CD4-positive, CD25-positive, alpha-beta regulatory T cell (primary cell): Measurements from ENCODE around the gene KNOP1. TPM values are rescaled to one million over a fixed set of nuclear protein-coding genes. Genes with fewer than 3 reads are reported as not detected.
"Not testable (repeated sequence)": the region's sequence is repeated elsewhere in the genome, so short reads cannot be mapped to it uniquely, and the experiment has no call there.

Source experiments
- ATAC-seq, 2 donors: fragments of 150-1000 bp; cut with Tn5 transposase; one replicate each; pipeline ENCODE4 v1.10.0; 2021; ENCODE audit warnings: low read depth in 2 of 2, moderate number of reproducible peaks in 2 of 2, moderate library complexity in 1 of 2
- DNase-seq, 3 donors: peaks; one replicate each; pipeline versions ENCODE4 v3.0.0 to v3.0.0-alpha.2; 2012 to 2022; ENCODE audit warnings: mixed read lengths in 1 of 3
- H3K27ac ChIP-seq: one replicate; pipeline ENCODE4 v1.7.0; 2013; ENCODE audit warnings: mild to moderate bottlenecking, low read length; ENCODE audit not compliant: insufficient read depth, poor library complexity, severe bottlenecking
- H3K27me3 ChIP-seq: one replicate; pipeline ENCODE4 v1.7.0; 2013; ENCODE audit warnings: low read length; ENCODE audit not compliant: control insufficient read depth, insufficient read depth
- H3K36me3 ChIP-seq: one replicate; pipeline ENCODE4 v1.7.0; 2013; ENCODE audit warnings: mild to moderate bottlenecking, low read length, moderate library complexity; ENCODE audit not compliant: control insufficient read depth, insufficient read depth
- H3K4me1 ChIP-seq: 2 replicates; pipeline ENCODE4 v1.7.0; 2013; ENCODE audit warnings: mild to moderate bottlenecking, low read length; ENCODE audit not compliant: insufficient read depth, control insufficient read depth, poor library complexity, severe bottlenecking
- H3K4me3 ChIP-seq: one replicate; pipeline ENCODE4 v1.7.0; 2013; ENCODE audit warnings: low read depth, mild to moderate bottlenecking, low read length, moderate library complexity
- H3K9me3 ChIP-seq, 2 experiments: 1 replicate in 1 of 2; 2 replicates in 1 of 2; pipeline ENCODE4 v1.7.0; 2013; ENCODE audit warnings: low read length in 2 of 2, mild to moderate bottlenecking in 1 of 2, moderate library complexity in 1 of 2; ENCODE audit not compliant: control insufficient read depth in 2 of 2
- H3K27ac Mint-ChIP-seq, 3 donors: one replicate each; pipeline ENCODE4 v1.8.0; 2020 to 2022; ENCODE audit warnings: mild to moderate bottlenecking in 3 of 3, mixed read lengths in 3 of 3, moderate library complexity in 2 of 3
- H3K27me3 Mint-ChIP-seq: one replicate; pipeline ENCODE4 v1.8.0; 2022; ENCODE audit warnings: mild to moderate bottlenecking, mixed read lengths
- H3K36me3 Mint-ChIP-seq: one replicate; pipeline ENCODE4 v1.8.0; 2020; ENCODE audit warnings: mixed read lengths
- H3K4me1 Mint-ChIP-seq, 4 donors: one replicate each; pipeline ENCODE4 v1.8.0; 2020 to 2022; ENCODE audit warnings: mixed read lengths in 4 of 4, mild to moderate bottlenecking in 1 of 4
- H3K4me3 Mint-ChIP-seq, 4 donors: one replicate each; pipeline ENCODE4 v1.8.0; 2020 to 2022; ENCODE audit warnings: mild to moderate bottlenecking in 4 of 4, mixed read lengths in 4 of 4, moderate library complexity in 3 of 4
- H3K9me3 Mint-ChIP-seq, 7 donors: one replicate each; pipeline ENCODE4 v1.8.0; 2020 to 2022; ENCODE audit warnings: mixed read lengths in 7 of 7, mild to moderate bottlenecking in 3 of 7, moderate library complexity in 2 of 7
- polyA plus RNA-seq, 4 donors: library from polyadenylated mRNA; unstranded; fragments of 300-500 nt; fragmentation: Illumina TruSeq; gene quantifications; one replicate each; pipeline ENCODE4 v1.2.3, GENCODE V29; 2021
- total RNA-seq: library from RNA; stranded (reverse); gene quantifications from one replicate; pipeline ENCODE4 v1.2.3, GENCODE V29; 2022

The KNOP1 gene
- total and polyA plus RNA-seq, 5 donors from 2014 or later, result 3.1 to 6.8 (median 6.4) TPM

- H3K4me3 Mint-ChIP-seq, result no peak overlapping the region
- H3K27ac Mint-ChIP-seq, result no peak overlapping the region
- ATAC-seq, result no peak
- H3K27ac ChIP-seq, result no peak overlapping the region
- H3K4me1 ChIP-seq, result no peaks in the 10 kb centered on the region
- peaks cover 5% of the 10 kb centered on the region for H3K36me3 Mint-ChIP-seq
- no peaks in the 10 kb centered on the region for H3K36me3 ChIP-seq
- DNase-seq, result no peak
- peaks cover 0 to 2% (median 0%) of the 10 kb centered on the region in 7 donors for H3K9me3 Mint-ChIP-seq
- no peak overlapping the region for H3K4me3 ChIP-seq
- H3K4me1 Mint-ChIP-seq, result no peaks in the 10 kb centered on the region
- H3K27me3 ChIP-seq, result no peaks in the 10 kb centered on the region
- H3K27me3 Mint-ChIP-seq, result no peaks in the 10 kb centered on the region
- no peaks in the 10 kb centered on the region for H3K9me3 ChIP-seq
These were observed 15.5 kb upstream of the KNOP1 start for GRCh38 chr16:19733551-19733950.

GRCh38 chr16:19728636-19728965, 10.6 kb upstream of the KNOP1 start:
- Histone ChIP-seq H3K4me3 (no peak overlapping the region), H3K27ac (no peak overlapping the region), H3K4me1 (no peaks in the 10 kb centered on the region), H3K27me3 (no peaks in the 10 kb centered on the region), H3K9me3 (no peaks in the 10 kb centered on the region), H3K36me3 (no peaks in the 10 kb centered on the region)
- Mint-ChIP-seq H3K27ac (no peak overlapping the region), H3K27me3 (no peaks in the 10 kb centered on the region), H3K4me1 (no peaks in the 10 kb centered on the region), H3K36me3 (peaks cover 5% of the 10 kb centered on the region), H3K9me3 (no peaks in the 10 kb centered on the region), H3K4me3 (no peak overlapping the region)
- DNase-seq, result no peak
- ATAC-seq, result no peak

- no peaks in the 10 kb centered on the region for H3K36me3 Mint-ChIP-seq
- ATAC-seq (no peak), DNase-seq (no peak)
- no peaks in the 10 kb centered on the region for H3K9me3 Mint-ChIP-seq
- H3K27ac ChIP-seq, result no peak overlapping the region
- H3K4me1 Mint-ChIP-seq, result peaks cover 3 to 11% (median 6%) of the 10 kb centered on the region in 4 donors
- no peaks in the 10 kb centered on the region for H3K9me3 ChIP-seq
- peak overlapping the region in 1 of 4 donors; percentile 11 for H3K4me3 Mint-ChIP-seq
- no peaks in the 10 kb centered on the region for H3K36me3 ChIP-seq
- no peaks in the 10 kb centered on the region for H3K27me3 ChIP-seq
- no peaks in the 10 kb centered on the region for H3K27me3 Mint-ChIP-seq
- H3K4me3 ChIP-seq, result no peak overlapping the region
- H3K4me1 ChIP-seq, result peaks cover 10% of the 10 kb centered on the region
- H3K27ac Mint-ChIP-seq, result peak overlapping the region in 1 of 3 donors; percentile 36
These were observed 5.0 kb upstream of the KNOP1 start for GRCh38 chr16:19722981-19723380.

- Mint-ChIP-seq H3K4me3 (peak overlapping the region in 2 of 4 donors; percentile 17 to 24), H3K4me1 (peaks cover 5 to 14% (median 8%) of the 10 kb centered on the region in 4 donors), H3K36me3 (no peaks in the 10 kb centered on the region), H3K9me3 (no peaks in the 10 kb centered on the region), H3K27ac (peak overlapping the region in 1 of 3 donors; percentile 18), H3K27me3 (no peaks in the 10 kb centered on the region)
- Histone ChIP-seq H3K4me1 (peaks cover 13% of the 10 kb centered on the region), H3K27me3 (no peaks in the 10 kb centered on the region), H3K4me3 (no peak overlapping the region), H3K36me3 (no peaks in the 10 kb centered on the region), H3K9me3 (no peaks in the 10 kb centered on the region), H3K27ac (no peak overlapping the region)
- no peak for DNase-seq
- no peak for ATAC-seq
These were observed 4.4 kb upstream of the KNOP1 start for GRCh38 chr16:19722269-19722952.

- Mint-ChIP-seq H3K9me3 (no peaks in the 10 kb centered on the region), H3K27ac (no peak overlapping the region), H3K27me3 (no peaks in the 10 kb centered on the region), H3K4me3 (peak overlapping the region; percentile 71 to 98 (median 92)), H3K36me3 (peaks cover 13% of the 10 kb centered on the region), H3K4me1 (peaks cover 19 to 43% (median 27%) of the 10 kb centered on the region in 4 donors)
- DNase-seq (peak in 1 of 3 donors; percentile 16), ATAC-seq (no peak)
- H3K4me3 ChIP-seq, result peak overlapping the region; percentile 73
- peaks cover 20% of the 10 kb centered on the region for H3K4me1 ChIP-seq
- H3K36me3 ChIP-seq, result peaks cover 7% of the 10 kb centered on the region
- no peaks in the 10 kb centered on the region for H3K9me3 ChIP-seq
- no peaks in the 10 kb centered on the region for H3K27me3 ChIP-seq
- peak overlapping the region; percentile 67 for H3K27ac ChIP-seq
These were observed 568 bp upstream of the KNOP1 start for GRCh38 chr16:19718624-19718965.

- peaks cover 7% of the 10 kb centered on the region for H3K36me3 ChIP-seq
These were observed 713 bp downstream of the KNOP1 start for GRCh38 chr16:19717314-19717713.

GRCh38 chr16:19716728-19717127, 1.3 kb downstream of the KNOP1 start:
- Histone ChIP-seq H3K4me3 (peak overlapping the region; percentile 85), H3K4me1 (peaks cover 20% of the 10 kb centered on the region)
- H3K9me3 Mint-ChIP-seq, H3K27me3 ChIP-seq, H3K27ac Mint-ChIP-seq, DNase-seq, H3K36me3 ChIP-seq, ATAC-seq, H3K27ac ChIP-seq, H3K9me3 ChIP-seq, H3K27me3 Mint-ChIP-seq: not testable (repeated sequence)
- peaks cover 19 to 43% (median 28%) of the 10 kb centered on the region in 4 donors for H3K4me1 Mint-ChIP-seq
- H3K4me3 Mint-ChIP-seq, result peak overlapping the region; percentile 90 to 98 (median 94)
- H3K36me3 Mint-ChIP-seq, result peaks cover 20% of the 10 kb centered on the region

More at GRCh38 chr16:19717314-19717713, 713 bp downstream of the KNOP1 start:
- Histone ChIP-seq H3K27me3 (no peaks in the 10 kb centered on the region), H3K27ac (peak overlapping the region; percentile 67), H3K4me1 (peaks cover 20% of the 10 kb centered on the region), H3K9me3 (no peaks in the 10 kb centered on the region), H3K4me3 (peak overlapping the region; percentile 85)
- H3K36me3 Mint-ChIP-seq, result peaks cover 17% of the 10 kb centered on the region
- ATAC-seq (no peak), DNase-seq (peak in 1 of 3 donors; percentile 26)
- H3K27me3 Mint-ChIP-seq, result no peaks in the 10 kb centered on the region
- no peaks in the 10 kb centered on the region for H3K9me3 Mint-ChIP-seq
- H3K27ac Mint-ChIP-seq, result peak overlapping the region; percentile 68 to 93 (median 81)
- peaks cover 19 to 43% (median 27%) of the 10 kb centered on the region in 4 donors for H3K4me1 Mint-ChIP-seq
- H3K4me3 Mint-ChIP-seq, result peak overlapping the region; percentile 90 to 98 (median 94)

- Histone ChIP-seq H3K27ac (no peak overlapping the region), H3K4me3 (peak overlapping the region; percentile 27), H3K36me3 (peaks cover 8% of the 10 kb centered on the region), H3K4me1 (peaks cover 20% of the 10 kb centered on the region), H3K9me3 (no peaks in the 10 kb centered on the region), H3K27me3 (no peaks in the 10 kb centered on the region)
- Mint-ChIP-seq H3K36me3 (peaks cover 25% of the 10 kb centered on the region), H3K4me3 (peak overlapping the region; percentile 79 to 98 (median 92)), H3K9me3 (no peaks in the 10 kb centered on the region), H3K27ac (no peak overlapping the region), H3K4me1 (peaks cover 16 to 46% (median 29%) of the 10 kb centered on the region in 4 donors), H3K27me3 (no peaks in the 10 kb centered on the region)
- ATAC-seq (no peak), DNase-seq (no peak)
These were observed 1.8 kb downstream of the KNOP1 start for GRCh38 chr16:19716183-19716582.
